K562 (cell line): ENCODE measurements around the gene PGGHG. TPM values are rescaled to one million over a fixed set of nuclear protein-coding genes. Genes with fewer than 3 reads are reported as not detected.
A peak's percentile ranks its signal among the peaks of the same experiment; 100 is the strongest.

ENCODE experiments used
- BACH1 ChIP-seq: fragments of 200-800 bp; sonication (Bioruptor generic); IDR thresholded peaks from 2 replicates; pipeline ENCODE4 v1.6.1; 2016; ENCODE audit warnings: missing genetic modification characterization, missing compliant biosample characterization
- BRF1 ChIP-seq: IDR thresholded peaks from 3 replicates; pipeline ENCODE4 v1.6.1; 2011; ENCODE audit warnings: borderline replicate concordance, mild to moderate bottlenecking; ENCODE audit not compliant: insufficient read length; ENCODE audit errors: extremely low read depth
- CREBBP ChIP-seq: IDR thresholded peaks from one replicate; pipeline ENCODE4 v1.6.1; 2012; ENCODE audit warnings: low read depth, mild to moderate bottlenecking, control low read depth, inconsistent platforms, low read length
- ELF1 ChIP-seq: fragments of 200-800 bp; sonication (Bioruptor generic); IDR thresholded peaks from 2 replicates; pipeline ENCODE4 v1.6.1; 2016; ENCODE audit warnings: missing genetic modification characterization, missing compliant biosample characterization
- GTF3C2 ChIP-seq: IDR thresholded peaks from 3 replicates; pipeline ENCODE4 v1.6.1; 2011; ENCODE audit warnings: borderline replicate concordance, mild to moderate bottlenecking, moderate library complexity; ENCODE audit not compliant: insufficient read length; ENCODE audit errors: extremely low read depth
- KDM1A ChIP-seq, 2 experiments: fragments of 450-650 bp; IDR thresholded peaks; 2 replicates each; pipeline ENCODE4 v1.6.1; 2016; ENCODE audit warnings: mild to moderate bottlenecking in 2 of 2
- LEF1 ChIP-seq: fragments of 450-650 bp; IDR thresholded peaks from 2 replicates; pipeline ENCODE4 v1.6.1; 2016; ENCODE audit warnings: mild to moderate bottlenecking
- MIER1 ChIP-seq: fragments of 450-650 bp; IDR thresholded peaks from 2 replicates; pipeline ENCODE4 v1.6.1; 2016; ENCODE audit warnings: antibody characterized with exemption, mild to moderate bottlenecking, low read depth
- MLLT1 ChIP-seq, 2 experiments: fragments of 450-650 bp; IDR thresholded peaks; 2 replicates each; pipeline ENCODE4 v1.6.1; 2016
- MLX ChIP-seq, 2 experiments: fragments of 450-650 bp in 1 of 2; sonication (generic) in 1 of 2; formaldehyde crosslinking; conservative IDR thresholded peaks; 2 replicates each; pipeline versions ENCODE4 v1.4.0 to v1.8.1; 2020 to 2022; ENCODE audit warnings: mild to moderate bottlenecking in 1 of 2, missing genetic modification reagents in 1 of 2
- NR1H2 ChIP-seq: sonication (generic); formaldehyde crosslinking; IDR thresholded peaks from 2 replicates; pipeline ENCODE4 v1.4.0; 2020; ENCODE audit warnings: mild to moderate bottlenecking, missing genetic modification reagents
- POLR2AphosphoS2 ChIP-seq: IDR thresholded peaks from 2 replicates; pipeline ENCODE4 v1.6.1; 2012; ENCODE audit warnings: low read length, improper control_type of control experiment
- TEAD1 ChIP-seq, 2 experiments: fragments of 450-650 bp in 1 of 2; sonication (generic) in 1 of 2; formaldehyde crosslinking; IDR thresholded peaks; 2 replicates each; pipeline versions ENCODE4 v1.4.0 to v1.8.0; 2020 to 2022; ENCODE audit warnings: mild to moderate bottlenecking in 2 of 2, missing genetic modification reagents in 1 of 2
- WHSC1 ChIP-seq: IDR thresholded peaks from one replicate; pipeline ENCODE4 v1.6.1; 2012; ENCODE audit warnings: low read length, control low read depth, inconsistent platforms
- ZNF197 ChIP-seq: fragments of 200-800 bp; sonication (Bioruptor generic); IDR thresholded peaks from 2 replicates; pipeline ENCODE4 v1.6.1; 2016; ENCODE audit warnings: low read depth, missing genetic modification characterization, missing compliant biosample characterization
- ZNF395 ChIP-seq: fragments of 200-800 bp; sonication (Bioruptor generic); IDR thresholded peaks from 2 replicates; pipeline ENCODE4 v1.6.1; 2017; ENCODE audit warnings: missing genetic modification characterization, missing compliant biosample characterization
- ZNF408 ChIP-seq: fragments of 250-450 bp; sonication (Bioruptor Pico); IDR thresholded peaks from 2 replicates; pipeline ENCODE4 v1.4.0; 2020; ENCODE audit warnings: low read depth, mild to moderate bottlenecking, moderate library complexity
- ZNF592 ChIP-seq: fragments of 450-650 bp; IDR thresholded peaks from 2 replicates; pipeline ENCODE4 v1.6.1; 2017; ENCODE audit warnings: antibody characterized with exemption, mild to moderate bottlenecking
- polyA plus RNA-seq, 8 experiments: library from polyadenylated mRNA; depleted of rRNA in 4 of 8; stranded (reverse) in 5 of 8; unstranded in 3 of 8; fragments of >200 nt; fragmentation: Nextera tagmentation in 2 of 8; fragmentation: Illumina TruSeq in 1 of 8; extraction: Ambion mirVana in 2 of 8; extraction: Trizol in 1 of 8; gene quantifications; 2 replicates each; pipeline versions ENCODE4 v1.2.1 to v1.2.3, GENCODE V29; 2011 to 2014; ENCODE audit warnings: inconsistent platforms in 1 of 8, missing spikeins in 1 of 8
- total RNA-seq, 7 experiments: library from RNA; depleted of rRNA in 6 of 7; stranded (reverse); fragments of >200 nt in 6 of 7; fragmentation: Illumina TruSeq in 2 of 7; extraction: Trizol in 2 of 7; gene quantifications; 2 replicates each; pipeline versions ENCODE4 v1.2.1 to v1.2.3, GENCODE V29; 2011 to 2021; ENCODE audit warnings: low replicate concordance in 1 of 7

Gene PGGHG
- total and polyA plus RNA-seq, 9 of the 15 experiments (the other 6 are each of a cell fraction or from before 2014, with no cell fraction given): 0.38 to 85.1 (median 18.1) TPM

- TF ChIP-seq MLLT1 (IDR thresholded peaks at IDR 0.05): no peak
- TF ChIP-seq POLR2AphosphoS2: no peak
- TF ChIP-seq MLX (CRISPR knock-in tag; conservative IDR thresholded peaks at IDR 0.05): no peak
- no peak for TF ChIP-seq NR1H2 (CRISPR knock-in tag)
- TF ChIP-seq CREBBP: no peak
- no peak for TF ChIP-seq WHSC1
- no peak for TF ChIP-seq BACH1 (tag)
- TF ChIP-seq ZNF592: peak; percentile 47
- TF ChIP-seq TEAD1 (CRISPR knock-in tag; IDR thresholded peaks at IDR 0.05): no peak
- TF ChIP-seq ZNF408 (CRISPR knock-in tag): no peak
- TF ChIP-seq MIER1: no peak
- no peak for TF ChIP-seq LEF1
- TF ChIP-seq ELF1 (tag): no peak
- TF ChIP-seq ZNF197 (CRISPR knock-in tag): no peak
- TF ChIP-seq GTF3C2: no peak
- 0 out of 2 replicates have a peak, but pooled peaks have one; percentile 18 for TF ChIP-seq ZNF395 (CRISPR knock-in tag)
- no peak for TF ChIP-seq BRF1
- TF ChIP-seq KDM1A (IDR thresholded peaks at IDR 0.05): no peak
These were observed 41.4 kb downstream of the PGGHG start (continued) for GRCh38 chr11:330307-330693.
